Left renal cortex interstitium (tissue), 4 donors: Measurements from ENCODE around the gene TCP1. TPM values are rescaled to one million over a fixed set of nuclear protein-coding genes. Genes with fewer than 3 reads are reported as not detected.
"Not testable (repeated sequence)": the region's sequence is repeated elsewhere in the genome, so short reads cannot be mapped to it uniquely, and the experiment has no call there.

Source experiments
- DNase-seq, 4 donors: peaks; one replicate each; pipeline ENCODE4 v3.0.0-alpha.2; 2013; ENCODE audit warnings: low read depth in 4 of 4, low spot score in 2 of 4, missing footprints in 1 of 4
- polyA plus RNA-seq, 4 donors: library from polyadenylated mRNA; unstranded; fragments of 120-200 nt; gene quantifications; one replicate each; pipeline ENCODE4 v1.2.1, GENCODE V29; 2013; ENCODE audit not compliant: insufficient read length in 4 of 4

The TCP1 gene
- polyA plus RNA-seq, 4 donors = 231 to 294 (median 252) TPM

GRCh38 chr6:159817951-159818739, 28.7 kb upstream of the TCP1 start:
- DNase-seq = no peak

GRCh38 chr6:159816775-159817174, 27.4 kb upstream of the TCP1 start:
- DNase-seq = not testable (repeated sequence)

- no peak for DNase-seq
These were observed 26.0 kb upstream of the TCP1 start for GRCh38 chr6:159815410-159815809.

DNA sequence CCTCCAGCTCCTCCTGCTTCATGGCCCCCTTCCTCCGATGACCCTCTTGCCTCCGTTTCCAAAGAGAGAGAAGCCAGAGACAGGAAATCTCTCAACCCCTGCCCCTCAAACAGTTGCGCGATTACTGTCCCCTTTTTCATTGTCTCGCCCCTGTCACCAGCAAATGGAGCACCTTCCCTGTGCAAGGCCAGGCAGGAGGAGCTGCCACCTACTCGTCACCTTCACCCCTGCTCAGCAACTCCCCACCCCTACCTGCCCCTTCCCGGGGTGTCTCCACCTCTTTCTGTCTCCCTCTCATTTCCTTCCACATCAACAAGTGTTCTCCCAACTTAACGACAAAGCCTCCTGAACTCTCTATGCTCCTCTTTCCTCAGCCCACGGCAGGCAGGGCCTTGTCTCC, 24.4 kb upstream of the TCP1 start:
- no peak for DNase-seq

DNA sequence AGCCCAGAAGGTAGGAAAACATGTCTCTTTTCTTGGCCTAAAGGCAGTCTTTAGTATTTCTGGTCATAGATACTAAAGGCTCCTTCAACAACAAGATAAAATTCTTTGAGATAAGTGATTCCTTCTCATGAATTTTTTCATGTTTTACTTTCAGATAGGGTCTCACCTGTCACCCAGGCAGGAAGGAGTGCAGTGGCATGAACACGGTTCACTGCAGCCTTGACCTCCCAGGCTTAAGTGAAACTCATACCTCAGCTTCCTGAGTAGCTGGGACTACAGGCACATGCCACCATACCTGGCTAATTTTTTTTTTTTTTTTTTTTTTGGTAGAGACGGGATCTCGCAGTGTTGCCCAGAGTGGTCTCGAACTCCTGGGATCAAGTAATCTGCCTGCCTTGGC, 19.7 kb upstream of the TCP1 start:
- DNase-seq = no peak

GRCh38 chr6:159808647-159809046, 19.2 kb upstream of the TCP1 start:
- DNase-seq = no peak

- DNase-seq = no peak
These were observed 17.9 kb upstream of the TCP1 start for GRCh38 chr6:159807150-159807858.

DNA sequence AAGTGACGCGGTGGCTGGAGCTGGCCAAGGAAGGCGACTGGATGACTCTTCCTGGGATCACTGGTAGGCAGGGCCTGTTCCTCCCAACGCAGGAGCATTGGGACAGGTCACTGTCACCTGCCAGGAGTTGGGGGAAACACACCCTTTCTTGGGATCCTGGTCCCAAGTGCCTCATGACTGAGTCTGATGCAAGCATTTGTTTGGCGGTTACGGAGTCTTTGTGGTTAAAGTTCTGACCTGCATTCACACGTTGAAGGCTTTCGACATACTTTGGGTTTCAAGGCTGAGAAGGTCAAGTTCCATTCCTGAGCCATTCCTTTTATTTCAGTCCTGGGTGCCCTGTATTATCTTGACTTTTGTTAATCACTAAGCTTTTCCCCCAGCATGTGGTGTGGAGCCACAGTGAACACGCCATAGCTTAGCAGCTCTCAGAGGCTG, 16.6 kb upstream of the TCP1 start:
- no peak for DNase-seq

DNA sequence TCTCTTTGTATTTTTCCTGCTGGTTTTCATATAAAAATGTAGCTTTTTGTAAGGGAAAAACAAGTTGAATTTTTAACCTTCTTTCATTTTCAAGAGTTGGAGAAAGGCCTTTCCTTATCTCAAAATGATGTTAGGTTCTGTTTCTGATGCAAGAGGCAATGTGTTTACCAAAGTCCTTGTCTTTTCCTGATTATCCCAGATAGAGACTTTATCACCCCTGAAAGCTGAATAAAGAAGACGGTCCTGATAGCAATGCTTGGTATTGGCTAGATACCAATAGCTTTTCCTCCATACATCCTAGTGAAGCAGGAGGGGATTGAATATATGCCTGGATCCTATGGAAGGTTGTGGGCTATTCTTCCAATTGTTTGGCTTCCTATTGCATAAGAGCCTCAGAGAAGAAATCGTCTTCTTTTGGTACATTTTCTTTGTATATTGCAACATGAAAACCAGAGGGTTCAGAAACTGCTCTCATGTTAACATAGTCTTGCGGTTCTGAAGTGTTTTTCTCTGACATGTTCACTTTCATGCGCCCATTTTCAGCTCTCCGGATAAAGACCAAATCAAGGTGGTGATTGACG, 16.1 kb upstream of the TCP1 start:
- DNase-seq = no peak

- DNase-seq = no peak
These were observed 15.1 kb upstream of the TCP1 start for GRCh38 chr6:159804504-159804903.

DNA sequence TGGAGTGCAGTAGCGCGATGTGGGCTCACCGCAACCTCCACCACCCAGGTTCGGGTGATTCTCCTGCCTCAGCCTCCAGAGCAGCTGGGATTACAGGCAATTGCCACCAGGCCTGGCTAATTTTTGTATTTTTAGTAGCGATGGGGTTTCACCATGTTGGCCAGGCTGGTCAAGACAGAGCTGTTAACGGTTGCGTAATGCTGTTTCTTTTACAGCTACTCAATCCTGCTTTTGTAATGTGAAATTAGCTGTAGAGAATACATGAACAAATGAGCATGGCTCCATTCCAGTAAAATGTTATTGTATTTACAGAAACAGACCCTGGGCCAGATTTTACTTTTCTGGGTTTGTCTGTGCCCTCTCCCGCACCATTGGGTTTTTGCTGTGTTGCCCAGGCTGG, 12.5 kb upstream of the TCP1 start:
- DNase-seq = no peak

DNA sequence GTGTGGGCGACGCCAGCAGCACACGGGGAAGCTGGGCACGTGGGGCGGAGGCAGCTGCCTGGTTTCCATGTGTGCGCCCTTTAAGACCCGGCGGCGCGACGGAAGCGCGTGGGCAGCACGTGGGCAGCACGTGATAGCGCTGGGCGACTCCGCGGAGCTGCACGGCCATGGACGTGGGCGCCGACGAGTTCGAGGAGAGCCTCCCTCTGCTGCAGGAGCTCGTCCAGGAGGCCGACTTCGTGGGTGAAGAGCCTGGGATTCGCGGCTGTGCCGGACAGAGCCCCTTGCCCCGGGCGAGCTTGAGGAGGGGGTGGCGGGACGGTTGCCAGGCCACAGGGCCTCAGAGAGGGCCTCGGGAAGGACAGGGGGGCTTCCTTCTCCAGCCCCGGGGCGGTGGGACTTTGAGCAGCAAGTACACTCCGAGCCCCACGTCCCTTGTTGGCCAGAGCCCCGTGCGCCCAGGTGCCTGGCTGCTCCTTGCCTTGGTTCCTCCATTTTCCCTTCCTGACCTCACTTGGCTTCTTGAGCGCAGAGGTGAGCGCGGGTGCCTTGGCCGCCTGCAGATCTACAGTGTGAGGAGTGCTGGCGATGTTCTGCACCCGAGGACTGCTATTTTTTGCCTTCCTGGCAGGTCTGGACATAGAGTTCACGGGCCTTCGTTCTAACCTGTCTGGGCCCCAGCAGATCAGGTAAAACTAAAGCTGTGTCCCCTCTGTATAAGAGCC, 10.9 kb upstream of the TCP1 start, which contains the start of gene PNLDC1:
Gene PNLDC1, plus strand, starts transcription at position 136 of the 725 bp plus-strand sequence. Its CDS starts 32 bp downstream, at position 168.
- no peak for DNase-seq

GRCh38 chr6:159797554-159797953, 8.2 kb upstream of the TCP1 start:
- DNase-seq = no peak

- DNase-seq = not testable (repeated sequence)
These were observed 5.6 kb upstream of the TCP1 start for GRCh38 chr6:159794976-159795375.

- no peak for DNase-seq
These were observed 1.7 kb upstream of the TCP1 start for GRCh38 chr6:159790956-159791598.

DNA sequence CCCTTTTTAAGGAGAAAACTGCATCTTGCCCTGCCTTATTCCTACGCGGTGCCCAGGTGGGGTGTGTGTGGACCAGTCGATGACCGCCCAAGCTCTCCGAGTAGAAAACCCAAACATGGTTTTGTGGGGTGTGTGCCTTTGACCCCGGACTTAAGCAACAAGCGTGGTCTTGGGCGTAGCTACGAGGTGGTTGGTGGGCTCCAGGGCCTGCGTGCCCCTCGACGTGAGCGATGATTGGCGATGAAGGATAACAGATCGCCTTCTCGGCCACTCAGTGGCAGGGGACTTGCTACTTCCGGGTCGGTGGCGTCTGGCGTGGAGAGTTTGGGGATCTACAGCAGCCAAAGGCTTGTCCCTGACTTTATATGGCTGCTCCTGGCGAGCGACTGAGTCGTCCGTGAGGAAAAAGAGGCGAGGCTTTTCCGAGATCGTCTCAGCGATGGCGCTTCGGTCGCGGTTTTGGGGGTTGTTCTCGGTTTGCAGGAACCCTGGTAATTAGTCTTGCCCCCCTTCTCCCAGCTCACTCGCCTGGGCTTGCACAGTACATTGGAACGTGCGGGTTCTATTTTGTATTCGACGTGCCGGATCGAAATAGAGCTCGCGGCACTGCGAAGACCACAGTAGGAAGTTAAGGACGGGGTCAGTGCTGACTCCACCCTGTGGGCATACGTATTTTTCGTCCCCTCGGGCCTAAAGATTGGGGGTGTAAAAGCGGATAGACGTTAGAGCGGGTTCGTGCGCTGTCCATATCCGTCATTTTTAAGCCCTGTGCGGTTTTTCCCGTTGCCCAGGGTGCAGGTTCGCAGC, 950 bp upstream of the TCP1 start, which contains the start of gene MRPL18:
Gene MRPL18, plus strand, starts transcription at position 319 of the 807 bp plus-strand sequence. Its CDS starts 121 bp downstream, at position 440.
- DNase-seq = peak; percentile 79 to 91 (median 90)

DNA sequence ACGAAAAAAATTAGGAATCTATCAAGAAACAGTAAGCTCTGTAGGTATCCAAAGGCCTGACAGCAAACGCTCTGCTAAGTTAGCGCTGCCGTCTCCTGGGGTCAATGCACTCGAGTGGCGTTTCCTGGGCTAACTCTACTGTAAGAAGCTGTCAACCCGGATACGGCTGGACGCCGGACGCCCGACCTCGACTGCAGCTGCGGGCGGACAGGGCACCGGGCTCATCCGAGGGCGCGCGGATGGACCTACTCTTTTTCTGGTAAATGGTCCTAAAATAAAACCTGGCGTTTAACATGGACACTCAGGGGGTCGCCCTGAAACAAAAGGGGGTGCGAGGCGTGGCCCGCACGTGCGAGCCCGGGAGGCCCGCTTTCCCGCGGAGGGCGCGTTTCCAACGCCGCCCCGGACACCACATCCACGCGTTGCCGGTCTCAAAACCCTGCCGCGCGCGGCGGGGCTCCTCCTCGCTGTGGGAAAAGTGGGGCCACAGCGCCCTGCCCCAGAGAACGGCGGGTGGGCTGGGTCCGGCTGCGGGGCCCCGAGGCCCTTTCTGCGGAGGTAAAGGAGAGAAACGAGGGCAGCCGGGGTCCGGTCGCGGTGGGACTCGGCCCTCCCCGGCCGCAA, 537 bp downstream of the TCP1 start:
- DNase-seq = peak in 1 of 4 donors; percentile 9

DNA sequence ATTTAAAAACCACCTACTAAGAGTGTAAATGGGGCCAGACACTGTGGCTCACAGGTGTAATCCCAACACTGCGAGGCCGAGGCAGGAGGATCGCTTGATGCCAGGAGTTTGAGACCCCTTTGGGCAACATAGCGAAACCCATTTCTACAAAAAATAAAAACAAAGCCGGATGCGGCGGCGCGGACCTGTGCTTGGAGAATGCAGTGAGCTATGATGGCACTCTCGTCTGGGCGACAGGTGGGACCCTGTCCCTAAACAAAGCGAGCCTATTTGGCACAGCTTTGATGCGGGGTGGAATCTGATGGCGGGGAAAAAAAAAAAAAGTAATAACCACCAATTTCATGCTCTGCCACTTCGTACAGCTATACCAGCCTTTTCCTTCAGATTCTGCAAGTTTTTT, 1.1 kb downstream of the TCP1 start:
- DNase-seq = no peak

DNA sequence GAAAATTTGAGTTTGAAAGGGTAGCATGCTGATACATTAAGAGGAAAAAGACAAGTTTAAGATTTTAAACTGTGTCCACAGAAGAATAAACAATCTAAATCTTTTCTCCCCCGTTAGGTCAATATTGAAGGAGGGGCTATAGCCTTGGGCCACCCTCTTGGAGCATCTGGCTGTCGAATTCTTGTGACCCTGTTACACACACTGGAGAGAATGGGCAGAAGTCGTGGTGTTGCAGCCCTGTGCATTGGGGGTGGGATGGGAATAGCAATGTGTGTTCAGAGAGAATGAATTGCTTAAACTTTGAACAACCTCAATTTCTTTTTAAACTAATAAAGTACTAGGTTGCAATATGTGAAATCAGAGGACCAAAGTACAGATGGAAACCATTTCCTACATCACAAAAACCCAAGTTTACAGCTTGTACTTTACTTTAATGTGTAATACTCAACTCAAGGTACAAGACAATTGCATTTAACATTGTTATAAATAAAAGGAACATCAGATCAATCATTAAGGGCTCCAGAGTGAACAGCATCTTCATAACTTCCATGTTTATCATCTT, 10.8 kb downstream of the TCP1 start:
- DNase-seq = no peak
